Measurements from ENCODE around the gene BICC1.

BICC1 gene

DNA sequence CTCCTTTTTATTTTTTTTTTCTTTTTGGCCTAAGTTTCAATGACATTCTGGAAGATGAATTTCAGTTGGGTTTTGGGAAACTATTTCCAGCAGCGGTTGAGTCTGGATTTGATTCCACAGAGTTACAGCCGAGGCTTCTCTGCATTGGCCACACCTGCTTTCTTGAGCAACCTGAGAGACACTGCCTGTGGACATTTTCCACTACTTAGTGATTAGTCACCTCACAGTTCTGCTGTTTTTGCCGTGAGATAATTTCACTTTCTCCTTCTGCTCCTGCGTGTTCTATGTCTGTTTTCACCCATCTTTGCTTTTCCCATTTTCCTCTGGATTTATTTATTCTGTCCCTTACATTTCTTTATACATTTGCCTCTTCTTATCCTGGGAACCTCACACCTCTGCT, 243.0 kb downstream of the BICC1 start:
- peak; percentile 61 for DNase-seq

DNA sequence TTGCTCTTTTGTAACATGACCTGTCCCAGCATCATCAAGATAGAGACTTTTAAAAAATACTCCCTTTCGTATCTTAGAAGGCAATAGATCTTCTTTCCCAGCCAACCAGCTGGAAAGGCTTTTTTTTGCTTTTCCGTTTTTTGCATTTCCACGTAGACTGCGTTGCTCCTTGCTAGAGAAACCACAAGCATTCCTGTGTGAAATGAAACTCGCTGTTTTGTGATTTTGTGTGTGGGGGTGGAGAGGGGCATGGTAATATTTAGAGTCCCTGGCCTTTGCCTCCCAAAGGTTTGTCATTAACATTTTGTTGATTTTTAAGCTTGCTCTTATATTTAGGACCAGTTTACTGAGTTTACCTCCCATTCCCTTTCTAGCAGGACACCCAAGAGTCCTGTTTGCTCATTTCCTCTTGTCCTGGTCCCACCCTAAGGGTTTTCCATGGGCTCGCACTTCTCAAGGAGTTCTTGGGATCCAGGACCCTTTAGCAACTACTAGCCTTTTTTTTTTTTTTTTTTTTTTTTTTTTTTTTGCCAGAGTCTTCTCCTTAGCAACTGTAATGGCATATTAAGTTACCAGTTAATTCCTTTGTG, 243.6 kb downstream of the BICC1 start:
- no peak for DNase-seq

DNA sequence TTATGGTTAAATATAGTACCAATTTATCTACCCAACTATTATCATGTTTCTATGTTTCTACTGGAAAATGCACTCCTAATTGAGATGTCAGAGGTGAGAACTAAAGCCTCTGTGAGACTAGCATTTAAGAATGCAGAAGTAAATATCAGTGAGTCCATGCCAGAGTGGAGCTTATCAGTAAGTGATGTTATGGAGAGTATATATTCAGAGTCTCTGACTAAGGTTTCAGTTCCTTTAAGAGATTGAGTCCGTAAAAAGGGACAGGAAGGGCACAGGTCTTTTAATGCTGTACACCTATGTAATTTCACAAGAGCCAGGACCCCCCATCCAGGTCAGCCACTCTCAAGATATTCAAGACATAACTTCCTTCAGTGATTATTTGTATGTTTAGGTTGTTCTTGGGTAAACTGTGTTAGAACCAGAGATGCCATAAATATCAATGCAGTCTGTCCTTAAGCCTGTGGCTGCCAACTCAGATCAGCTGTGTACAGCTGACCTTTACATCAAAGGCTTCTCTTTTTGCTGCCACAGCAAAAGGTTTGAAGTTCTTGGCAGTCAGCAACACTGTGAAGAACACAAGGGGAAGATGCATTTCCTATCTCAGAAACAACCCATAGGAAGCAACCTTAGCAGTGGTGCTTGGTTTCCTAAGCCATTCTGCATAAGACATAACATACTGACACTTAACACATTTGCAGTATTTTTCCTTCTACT, 244.8 kb downstream of the BICC1 start:
- DNase-seq, result no peak

DNA sequence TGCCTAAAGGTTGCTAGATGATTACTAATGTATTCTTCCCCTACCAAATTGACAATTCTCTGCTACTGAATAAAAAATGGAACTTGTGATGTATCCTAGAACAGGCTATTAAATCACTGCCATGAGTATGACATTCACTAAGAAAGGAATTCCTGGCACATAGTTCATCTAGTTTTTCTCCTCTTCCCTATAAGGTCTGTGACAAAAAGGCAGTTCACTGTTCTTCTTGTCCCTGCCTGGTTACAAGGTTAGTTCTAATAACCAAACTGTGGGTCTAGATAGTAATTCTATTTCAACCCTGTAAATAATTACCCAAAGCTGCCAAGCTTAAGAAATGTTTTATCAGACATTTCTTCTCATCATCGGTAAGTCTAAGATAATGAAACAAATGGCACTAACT, 245.6 kb downstream of the BICC1 start:
- DNase-seq, result no peak

DNA sequence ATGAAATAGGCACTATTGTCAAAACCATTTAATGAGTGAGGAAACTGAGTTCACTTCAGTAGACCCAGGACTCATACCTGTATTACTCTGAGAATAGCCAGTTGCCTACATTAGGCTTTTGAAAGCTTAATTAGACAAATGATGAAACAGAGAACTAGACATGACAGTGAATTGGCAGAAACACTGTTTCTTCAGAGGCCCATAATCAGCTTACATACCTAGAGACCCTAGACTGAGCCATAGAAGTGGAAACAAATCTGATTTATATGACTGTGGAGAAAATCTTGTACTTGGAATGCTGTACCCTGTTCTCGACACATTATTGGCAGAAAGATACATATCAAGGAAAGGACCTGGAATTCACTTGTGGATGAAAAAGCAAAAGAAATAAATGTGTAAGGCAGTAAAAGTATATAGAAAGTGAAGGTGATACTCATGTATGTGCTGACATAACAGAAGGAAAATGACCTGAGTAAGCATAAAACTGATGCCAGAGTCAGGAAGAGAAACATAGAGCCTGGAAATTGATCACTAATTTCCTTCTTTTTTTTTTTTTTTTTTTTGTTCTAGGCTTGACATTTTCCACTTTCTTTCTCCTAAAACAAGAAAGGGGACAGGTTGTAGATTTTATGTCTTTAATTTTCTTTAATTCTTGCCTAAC, 251.5 kb downstream of the BICC1 start:
- no peak for DNase-seq

DNA sequence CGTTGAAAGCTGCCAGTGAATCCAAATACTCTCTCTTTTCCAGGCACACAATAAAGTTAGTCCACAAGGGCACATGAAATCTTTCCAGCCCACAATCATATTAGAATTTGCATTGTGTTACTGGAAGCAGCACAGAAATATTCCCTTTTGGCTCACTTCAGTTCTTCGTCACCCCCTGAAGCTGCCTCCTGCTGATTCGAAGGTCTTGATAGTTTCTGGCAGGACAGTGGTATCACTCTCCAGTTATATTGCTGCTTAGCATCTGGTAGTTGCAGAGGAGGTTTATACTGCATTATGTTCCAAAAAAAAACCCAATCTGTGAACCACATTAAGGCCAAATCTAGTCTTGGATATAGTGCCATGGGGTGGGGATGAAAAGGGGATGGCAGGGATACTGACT, 253.2 kb downstream of the BICC1 start:
- DNase-seq, result no peak

DNA sequence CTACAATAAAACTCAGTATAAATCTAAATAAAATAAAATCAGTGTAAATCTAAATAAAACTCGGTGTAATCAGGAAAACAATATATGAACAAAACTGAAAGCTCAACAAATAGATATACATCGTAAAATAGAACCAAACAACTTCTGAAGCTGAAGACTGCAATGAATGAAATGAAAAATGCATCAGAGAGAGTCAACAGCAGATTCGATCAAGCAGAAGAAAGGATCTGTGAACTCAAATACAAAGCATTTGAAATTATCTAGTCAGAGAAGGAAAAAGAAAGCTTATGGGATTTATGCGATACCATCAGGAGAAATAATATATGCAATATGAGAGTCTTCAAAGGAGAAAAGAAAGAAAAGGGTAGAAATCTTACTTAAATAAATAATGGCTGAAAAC, 255.0 kb downstream of the BICC1 start:
- DNase-seq, result no peak

DNA sequence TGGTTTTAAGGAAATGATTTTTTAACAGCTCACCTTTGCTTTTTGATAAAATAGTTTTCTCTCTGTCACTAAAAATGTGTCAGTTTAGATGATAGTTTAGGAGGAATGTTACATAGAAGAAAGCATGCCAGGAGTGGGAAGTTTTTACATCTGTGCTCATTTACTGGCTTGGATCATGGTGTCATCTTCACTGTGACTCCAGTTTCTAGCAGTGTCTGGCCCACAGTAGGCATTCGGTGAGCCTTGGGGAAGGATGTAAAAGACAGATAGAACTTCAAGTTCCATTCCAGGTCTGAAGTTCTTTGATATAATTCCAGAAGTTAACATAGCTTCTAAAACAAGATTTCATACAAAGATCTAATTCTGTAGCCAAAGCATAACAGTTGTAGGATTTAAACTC, 259.2 kb downstream of the BICC1 start:
- DNase-seq, result no peak

DNA sequence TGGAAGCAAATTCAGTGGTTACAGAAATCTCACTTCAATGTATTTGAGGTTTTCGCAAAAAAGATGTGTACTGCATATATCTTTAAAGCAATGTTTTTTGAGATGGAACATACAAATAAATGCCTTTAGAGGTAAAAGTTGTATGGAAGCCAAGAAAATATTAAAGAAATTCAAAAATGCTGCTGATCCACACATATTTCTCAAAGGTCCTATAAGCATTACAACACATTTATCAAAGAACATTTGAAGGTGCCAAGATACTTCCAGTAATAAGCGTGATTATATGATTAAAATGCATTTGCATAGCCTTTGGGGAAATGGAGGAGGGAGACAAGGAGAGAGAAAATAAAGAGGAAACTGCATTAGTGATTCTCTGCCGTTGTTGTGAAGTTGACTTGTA, 260.1 kb downstream of the BICC1 start:
- no peak for DNase-seq

DNA sequence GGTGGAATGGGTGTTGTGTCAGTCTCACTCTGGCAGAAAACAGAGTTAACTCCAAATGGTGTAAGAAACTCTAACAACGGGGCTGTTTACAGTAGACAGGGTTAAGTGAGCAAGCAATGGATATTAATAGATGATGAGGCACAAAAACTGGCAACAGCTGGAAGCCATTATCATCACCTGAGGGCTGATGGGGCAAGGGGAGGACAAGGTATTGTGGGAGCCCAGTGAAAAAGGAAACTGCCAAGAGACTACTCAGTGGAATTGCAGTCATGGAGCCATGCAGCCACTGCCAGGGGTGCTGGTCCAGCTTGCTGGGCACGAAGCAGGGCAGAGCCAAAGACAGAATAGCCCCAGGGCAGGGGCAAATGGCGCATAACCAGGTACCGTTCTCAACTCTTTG, 260.7 kb downstream of the BICC1 start:
- no peak for DNase-seq

DNA sequence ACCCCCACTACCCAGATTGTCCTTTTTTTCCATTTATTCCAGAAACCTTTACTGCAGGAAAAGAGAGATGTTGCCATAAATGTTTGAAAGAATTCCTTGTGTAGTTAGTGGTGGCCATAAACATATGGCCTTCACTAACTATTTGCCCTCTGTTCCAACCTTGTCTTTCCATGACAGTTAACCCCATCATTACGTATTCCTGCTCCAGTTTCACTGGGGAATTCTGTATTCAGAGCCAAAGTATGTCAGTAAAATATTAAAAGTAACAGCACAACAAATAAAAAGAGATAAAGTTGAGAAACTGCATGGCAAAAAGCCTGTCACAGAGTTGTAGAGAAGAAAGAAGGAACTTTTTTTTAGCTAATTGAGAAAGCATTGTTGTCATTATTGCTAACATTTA, 261.3 kb downstream of the BICC1 start:
- no peak for DNase-seq

DNA sequence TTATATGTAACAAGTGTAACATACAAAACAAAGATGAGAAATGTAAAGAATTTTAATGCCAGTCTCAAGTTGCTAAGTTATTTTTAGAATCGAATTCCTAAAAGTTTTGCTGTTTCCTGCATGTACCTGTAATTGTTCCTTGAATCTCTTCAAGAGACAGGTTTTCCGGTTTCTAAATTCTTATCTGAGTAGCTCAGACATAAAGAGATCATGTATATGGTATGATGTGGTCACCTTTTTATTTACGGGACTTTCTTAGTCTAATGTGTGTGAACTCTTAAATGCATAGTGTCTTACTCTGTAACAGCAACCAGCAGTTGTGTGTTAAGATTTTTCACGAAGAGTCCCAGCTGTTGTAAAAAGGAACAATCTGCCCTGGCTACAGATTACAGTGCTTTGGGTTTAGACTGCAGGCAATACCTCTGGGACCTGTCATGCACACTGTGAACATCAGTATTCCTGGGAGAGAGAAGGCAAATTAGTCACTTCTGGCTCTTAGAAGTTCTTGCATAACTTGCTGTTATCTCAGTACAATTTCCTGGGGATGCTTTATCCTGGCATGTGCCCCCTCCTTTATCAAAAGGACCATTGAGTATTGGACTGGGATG, 263.4 kb downstream of the BICC1 start:
- DNase-seq, result no peak

DNA sequence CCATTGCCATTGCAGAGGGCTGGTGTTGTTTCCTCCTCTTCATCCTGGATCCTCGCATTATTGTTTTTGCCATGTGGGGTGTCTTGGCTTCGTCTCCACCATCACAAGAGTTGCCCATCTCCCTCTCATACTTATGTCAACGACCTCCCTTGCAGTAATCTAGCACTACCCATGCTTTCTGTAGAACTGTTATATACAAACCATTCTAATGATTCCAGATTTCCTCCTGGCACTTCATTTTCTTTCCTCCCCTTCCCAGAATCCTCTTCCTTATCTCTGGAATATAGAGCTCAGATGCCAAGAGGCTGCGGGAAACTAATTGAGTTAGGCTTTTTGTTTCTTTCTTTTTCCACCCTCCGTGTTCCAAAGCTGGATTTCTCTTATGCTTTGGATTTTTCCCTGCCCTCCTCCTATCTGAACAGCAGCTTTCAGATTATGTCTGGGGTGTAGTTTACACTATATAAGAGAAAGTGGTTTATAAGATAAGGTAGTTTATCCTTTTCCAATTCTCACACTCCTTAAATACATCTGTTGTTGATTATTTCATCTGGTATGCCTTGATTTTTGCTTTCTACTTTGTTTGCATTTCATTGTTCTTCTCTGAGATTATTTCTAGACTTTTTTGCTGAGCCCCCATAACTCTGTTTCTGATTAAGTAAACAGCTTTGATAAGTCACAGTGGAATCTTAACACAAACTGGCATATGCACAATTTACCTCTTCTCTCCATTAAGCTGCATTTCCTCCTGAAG, 264.1 kb downstream of the BICC1 start:
- no peak for DNase-seq

DNA sequence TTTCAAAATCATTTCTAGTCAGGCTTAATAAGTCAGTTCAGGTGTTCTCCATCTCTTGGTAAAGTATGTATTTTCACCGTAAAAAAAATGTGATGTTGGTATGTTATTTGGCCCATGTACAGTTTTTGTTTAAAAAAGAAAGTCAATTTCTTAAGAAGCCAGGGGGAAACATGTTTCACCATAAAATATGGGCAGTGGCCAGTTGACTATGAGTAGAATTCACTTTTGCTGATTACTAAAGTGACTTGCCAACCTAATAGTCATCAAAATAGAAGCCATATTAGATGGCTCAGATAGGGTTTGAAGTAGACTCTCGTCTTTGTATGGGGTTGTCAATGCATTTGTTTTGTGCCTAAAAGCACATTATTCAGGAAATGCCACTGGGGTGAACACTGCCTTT, 266.3 kb downstream of the BICC1 start:
- no peak for DNase-seq

DNA sequence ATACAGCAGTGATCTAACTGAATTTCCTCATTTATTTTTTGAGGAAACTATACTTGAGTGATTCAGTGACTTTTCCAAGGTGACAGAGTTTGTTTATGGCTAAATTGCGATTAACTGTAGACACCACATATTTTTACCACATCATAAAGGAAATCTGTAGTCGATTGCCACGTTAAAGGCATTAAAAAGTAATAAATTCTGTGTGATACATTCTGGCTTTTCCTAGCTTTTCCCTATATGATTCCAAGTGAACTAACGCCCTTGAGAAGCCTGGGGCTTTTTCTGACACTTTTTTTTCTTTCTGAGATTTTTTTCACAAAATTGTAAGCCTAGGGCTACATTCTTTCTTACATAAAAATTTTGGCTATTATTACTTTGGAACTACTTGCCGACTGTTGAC, 266.9 kb downstream of the BICC1 start:
- DNase-seq, result no peak

DNA sequence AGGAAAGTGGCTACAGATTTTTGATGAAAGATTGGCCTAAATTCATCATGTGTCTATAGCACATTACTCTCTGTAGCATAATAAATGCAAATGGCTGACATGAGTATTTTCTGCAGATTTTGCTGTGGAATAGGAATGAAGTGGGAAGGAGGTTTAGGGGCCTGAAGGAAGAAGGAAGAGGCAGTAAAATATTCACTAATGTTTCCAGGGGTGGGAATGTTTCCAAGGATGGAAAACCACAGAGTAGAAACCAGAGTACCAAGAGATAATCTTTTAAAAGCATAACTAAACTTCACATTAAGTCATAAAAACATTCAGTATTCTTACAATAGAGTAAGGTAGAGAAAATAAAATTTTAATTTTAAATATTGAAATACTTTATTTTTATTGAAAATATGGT, 267.8 kb downstream of the BICC1 start:
- DNase-seq, result no peak

DNA sequence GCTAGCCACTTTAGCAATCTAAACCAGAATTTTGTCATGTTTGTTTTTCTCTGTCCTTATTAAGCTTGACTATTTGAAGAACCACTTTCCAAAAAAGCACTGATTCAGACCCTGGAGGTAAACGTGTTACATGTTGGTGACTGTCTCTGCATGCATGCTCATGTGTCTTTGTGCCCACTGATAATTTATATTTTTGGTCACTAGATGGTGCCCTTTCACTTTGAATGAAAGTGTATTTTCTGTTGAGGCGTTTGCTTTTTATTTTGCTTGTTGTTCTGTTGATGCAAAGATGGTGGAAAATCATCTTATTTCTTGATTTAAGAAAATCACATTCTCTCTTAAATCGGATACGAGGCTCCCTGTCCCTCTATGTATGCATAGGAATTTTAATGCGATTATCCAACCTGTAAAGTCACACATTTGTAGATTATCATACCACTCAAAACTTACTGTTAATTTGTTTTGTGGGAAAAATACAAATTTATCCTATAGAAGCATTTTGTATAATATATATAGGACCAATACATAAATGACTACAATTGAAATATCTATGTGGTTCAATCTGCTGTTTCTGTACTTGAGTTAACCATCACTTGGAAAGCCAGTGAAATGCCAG, 269.3 kb downstream of the BICC1 start:
- no peak for DNase-seq

DNA sequence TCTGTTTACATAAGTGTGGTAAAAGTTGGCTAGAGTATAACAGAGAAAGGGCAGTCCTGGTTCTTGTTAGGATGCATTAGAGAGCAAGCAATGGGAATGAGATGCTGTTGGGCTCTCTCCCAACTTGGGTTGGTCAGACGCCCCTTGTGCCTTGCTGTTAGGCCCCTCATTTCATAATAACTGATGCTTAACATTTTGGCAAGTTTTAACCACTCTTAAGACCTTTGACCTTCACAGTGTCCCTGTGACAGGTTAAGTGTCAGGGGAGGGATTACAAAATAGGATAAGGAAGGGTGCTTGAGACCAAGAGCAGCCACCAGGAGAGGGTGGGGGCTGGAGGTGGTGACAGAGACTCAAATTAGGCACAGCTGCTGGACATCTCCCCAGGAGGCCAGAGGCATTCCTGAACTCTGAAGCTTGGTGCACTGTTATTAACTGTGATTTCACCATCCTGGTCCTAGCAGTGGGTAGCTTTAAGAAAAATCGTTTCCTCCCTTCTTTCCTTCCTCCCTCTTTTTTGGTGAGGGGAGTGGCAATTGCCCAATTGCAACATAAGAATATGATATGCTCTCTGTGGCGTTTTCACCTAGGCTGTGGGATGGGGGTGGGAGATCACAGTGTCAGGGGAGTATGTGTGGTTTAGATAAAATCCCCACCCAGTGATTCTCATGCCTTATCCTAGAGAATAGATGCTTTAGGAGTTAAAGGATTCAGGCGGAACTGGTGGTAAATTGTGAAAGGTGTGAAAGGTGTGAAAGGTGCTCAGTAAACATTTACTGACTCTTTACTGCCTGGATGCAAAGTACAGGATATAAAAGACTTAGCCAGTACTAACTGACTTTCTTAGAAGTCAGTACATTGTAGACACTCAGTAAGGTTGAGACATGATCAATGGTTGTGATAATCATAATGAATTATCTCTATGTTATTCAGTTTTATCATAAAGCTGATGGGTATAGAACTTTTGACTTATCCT, 270.5 kb downstream of the BICC1 start:
- no peak for DNase-seq

DNA sequence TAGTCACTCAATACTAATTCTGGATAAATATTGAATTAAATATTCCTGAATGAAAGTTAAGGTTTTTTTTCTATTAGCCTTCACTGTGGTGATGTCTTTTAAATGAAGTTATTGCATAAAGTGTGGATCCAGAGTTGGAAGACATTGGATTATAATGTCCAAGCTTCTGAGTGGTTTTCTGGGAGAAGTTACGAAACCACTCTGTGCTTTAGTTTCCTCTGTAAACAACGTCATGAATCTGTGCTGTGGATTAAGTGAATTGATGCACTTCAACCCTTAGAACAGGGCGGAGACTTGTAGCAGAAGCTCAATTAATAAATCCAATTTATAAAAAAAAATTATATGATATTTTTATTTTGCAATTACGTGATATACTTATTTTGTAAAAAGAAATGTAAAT, 271.7 kb downstream of the BICC1 start:
- no peak for DNase-seq

DNA sequence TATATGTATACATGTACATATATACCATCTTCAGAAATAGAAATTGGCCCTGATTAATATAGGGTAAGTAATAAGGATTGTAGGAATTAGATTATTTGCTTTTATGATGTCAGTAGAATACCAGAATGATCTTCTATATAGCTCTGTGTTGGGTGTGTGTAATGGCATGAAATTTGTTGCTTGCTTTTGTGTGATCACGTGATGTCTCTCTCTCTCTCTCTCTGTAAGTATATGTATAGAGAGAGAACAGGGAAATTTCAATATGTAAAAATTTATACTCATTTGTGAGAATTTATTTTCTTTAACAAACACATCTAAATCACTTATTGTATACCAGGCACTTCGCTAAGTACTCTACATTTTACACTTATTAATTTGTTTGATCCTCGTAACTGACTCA, 272.7 kb downstream of the BICC1 start:
- DNase-seq, result no peak

DNA sequence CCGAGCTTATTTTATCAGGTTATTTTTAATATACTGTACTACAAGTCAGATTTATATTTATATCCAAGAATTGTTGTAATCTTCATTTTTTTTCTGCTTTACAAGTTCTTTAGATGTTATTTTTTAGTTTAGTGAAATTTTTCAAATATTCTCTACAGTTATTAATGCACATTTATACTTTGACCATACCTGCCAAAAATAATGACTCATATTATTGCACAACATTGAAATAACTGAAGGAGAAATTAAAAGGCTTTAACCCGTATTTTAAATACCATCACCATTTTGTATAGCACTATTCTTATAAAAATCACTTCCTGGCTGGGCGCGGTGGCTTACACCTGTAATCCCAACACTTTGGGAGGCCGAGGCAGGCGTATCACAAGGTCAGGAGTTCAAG, 278.5 kb downstream of the BICC1 start:
- DNase-seq, result no peak

DNA sequence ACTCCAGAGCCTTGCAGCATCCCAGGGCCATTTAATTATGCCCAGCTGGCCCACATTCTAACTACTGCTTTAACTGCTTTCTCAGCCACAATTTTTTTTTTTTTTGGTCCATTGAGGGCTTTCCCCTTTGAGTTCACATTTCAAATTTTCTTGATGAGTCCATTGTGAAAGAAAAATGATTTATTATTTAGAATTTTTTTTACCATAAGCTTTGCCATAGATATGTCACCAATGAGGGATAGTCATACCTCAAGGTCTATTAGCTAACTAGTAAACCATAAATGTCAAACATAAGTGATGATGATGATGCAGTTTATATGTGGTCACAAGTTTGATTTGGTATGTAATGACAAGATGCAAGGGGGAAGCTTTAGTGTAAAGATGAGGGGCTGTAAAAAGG, 282.9 kb downstream of the BICC1 start:
- DNase-seq, result no peak
